Fibroblast of villous mesenchyme (primary cell): ENCODE measurements around the gene EPHA6. TPM values are rescaled to one million over a fixed set of nuclear protein-coding genes. Genes with fewer than 3 reads are reported as not detected.

ENCODE experiments used
- DNase-seq: peaks from one replicate; pipeline ENCODE4 v3.0.0-alpha.2; 2010; ENCODE audit warnings: low read depth
- H3K4me3 ChIP-seq: 2 replicates; pipeline ENCODE4 v1.5.1; 2011; ENCODE audit warnings: low read depth, mild to moderate bottlenecking, low read length
- total RNA-seq: library from RNA; depleted of rRNA; stranded (reverse); fragments of >200 nt; gene quantifications from 2 replicates; pipeline ENCODE4 v1.2.3, GENCODE V29; 2012
- TF ChIP-seq, protein P1 (sequence below): IDR thresholded peaks from 2 replicates; pipeline ENCODE4 v1.5.1; 2012; ENCODE audit warnings: low read depth, mild to moderate bottlenecking, low read length; ENCODE audit not compliant: insufficient read depth

The EPHA6 gene
- total RNA-seq, 1 donor, result 1.7 TPM

DNA sequence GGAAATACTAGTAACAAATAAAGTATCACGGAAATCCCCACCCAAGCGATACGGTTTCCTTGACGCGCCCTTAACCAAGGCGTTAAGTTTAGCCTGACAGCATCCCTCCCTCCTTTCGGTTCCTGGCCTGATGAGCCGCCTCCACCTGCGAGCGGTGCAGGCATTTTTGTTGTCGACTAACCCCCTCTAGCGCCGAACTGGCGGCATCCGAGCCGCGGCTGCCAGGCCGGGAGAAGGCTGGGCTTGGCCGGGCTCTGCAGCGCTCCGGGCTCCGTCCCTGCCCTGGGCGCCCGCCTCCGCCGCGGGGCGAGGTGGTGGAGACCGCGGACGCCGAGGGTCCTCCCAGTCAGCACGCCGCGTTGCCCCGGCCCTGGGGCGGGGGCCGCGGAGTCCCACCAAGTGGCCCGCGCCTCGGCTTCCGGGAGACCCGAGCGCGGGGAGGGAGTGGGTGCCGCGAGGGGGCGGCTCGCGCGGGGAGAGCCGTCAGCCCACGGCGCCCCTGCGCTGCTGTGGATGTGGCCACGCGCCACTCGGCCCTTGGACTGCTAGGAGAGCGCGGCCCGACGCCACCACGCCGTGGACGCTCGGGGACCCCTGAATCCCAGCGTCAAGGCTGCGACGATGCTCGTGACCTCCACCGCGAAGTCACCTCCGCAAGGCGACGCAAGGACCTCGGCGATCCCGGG is 1.1 kb upstream of the EPHA6 start:
- peak overlapping the region; percentile 57 for H3K4me3 ChIP-seq
- peak; percentile 59 for DNase-seq
- TF ChIP-seq, protein P1, sequence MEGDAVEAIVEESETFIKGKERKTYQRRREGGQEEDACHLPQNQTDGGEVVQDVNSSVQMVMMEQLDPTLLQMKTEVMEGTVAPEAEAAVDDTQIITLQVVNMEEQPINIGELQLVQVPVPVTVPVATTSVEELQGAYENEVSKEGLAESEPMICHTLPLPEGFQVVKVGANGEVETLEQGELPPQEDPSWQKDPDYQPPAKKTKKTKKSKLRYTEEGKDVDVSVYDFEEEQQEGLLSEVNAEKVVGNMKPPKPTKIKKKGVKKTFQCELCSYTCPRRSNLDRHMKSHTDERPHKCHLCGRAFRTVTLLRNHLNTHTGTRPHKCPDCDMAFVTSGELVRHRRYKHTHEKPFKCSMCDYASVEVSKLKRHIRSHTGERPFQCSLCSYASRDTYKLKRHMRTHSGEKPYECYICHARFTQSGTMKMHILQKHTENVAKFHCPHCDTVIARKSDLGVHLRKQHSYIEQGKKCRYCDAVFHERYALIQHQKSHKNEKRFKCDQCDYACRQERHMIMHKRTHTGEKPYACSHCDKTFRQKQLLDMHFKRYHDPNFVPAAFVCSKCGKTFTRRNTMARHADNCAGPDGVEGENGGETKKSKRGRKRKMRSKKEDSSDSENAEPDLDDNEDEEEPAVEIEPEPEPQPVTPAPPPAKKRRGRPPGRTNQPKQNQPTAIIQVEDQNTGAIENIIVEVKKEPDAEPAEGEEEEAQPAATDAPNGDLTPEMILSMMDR, result peak; percentile 67

DNA sequence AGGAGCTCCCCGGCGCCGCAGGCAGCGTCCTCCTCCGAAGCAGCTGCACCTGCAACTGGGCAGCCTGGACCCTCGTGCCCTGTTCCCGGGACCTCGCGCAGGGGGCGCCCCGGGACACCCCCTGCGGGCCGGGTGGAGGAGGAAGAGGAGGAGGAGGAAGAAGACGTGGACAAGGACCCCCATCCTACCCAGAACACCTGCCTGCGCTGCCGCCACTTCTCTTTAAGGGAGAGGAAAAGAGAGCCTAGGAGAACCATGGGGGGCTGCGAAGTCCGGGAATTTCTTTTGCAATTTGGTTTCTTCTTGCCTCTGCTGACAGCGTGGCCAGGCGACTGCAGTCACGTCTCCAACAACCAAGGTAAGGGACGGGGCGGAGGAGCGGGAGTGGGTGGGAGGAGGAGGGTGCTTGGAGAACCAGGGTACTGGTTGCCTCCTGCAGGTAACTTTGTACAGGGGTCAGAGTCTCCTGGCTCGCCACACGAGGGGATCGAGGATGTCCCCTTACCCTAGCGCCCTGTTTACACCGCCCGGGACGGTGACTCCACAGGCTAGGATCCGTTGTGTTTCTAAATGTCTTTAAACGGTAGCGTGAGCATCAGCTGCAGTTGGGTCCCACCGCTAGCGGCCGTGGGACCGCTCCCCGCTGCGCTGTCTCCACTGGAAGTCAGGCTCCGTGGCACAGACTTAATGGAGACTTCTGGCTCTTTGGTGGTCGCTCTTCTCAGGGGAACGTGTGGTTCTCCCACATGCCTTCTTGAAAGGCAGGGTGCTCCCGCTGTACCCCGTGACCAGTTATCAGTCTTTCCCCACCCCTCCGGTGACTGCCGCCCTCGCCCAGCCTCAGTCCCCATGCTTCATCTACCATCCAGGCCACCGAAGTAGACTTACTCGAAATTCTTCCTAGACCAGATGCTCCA is 515 bp downstream of the EPHA6 start:
- peak overlapping the region; percentile 57 for H3K4me3 ChIP-seq

DNA sequence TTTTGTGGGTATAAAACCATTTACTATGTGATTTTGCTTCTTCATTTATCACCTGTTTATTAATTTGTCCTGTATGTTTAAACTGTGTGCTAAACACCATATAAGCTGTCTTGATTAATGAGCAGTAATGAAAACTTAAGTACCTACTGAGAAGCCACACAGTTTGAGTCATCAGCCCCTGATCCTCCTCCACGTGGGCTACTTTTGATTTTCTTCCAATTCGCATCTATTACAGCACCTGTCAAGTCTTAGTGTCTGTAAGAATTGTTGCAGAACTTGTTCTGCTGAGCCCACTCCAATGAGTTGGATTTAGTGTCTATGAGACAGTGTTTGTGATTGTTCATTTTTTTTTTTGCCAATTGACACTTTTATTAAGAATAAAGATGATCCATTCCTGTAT is 16.8 kb downstream of the EPHA6 start:
- no peak overlapping the region for H3K4me3 ChIP-seq
- TF ChIP-seq, protein P1, result no peak
- no peak for DNase-seq

More for the DNA sequence above, 515 bp downstream of the EPHA6 start:
- TF ChIP-seq, protein P1, result no peak
- DNase-seq, result no peak

DNA sequence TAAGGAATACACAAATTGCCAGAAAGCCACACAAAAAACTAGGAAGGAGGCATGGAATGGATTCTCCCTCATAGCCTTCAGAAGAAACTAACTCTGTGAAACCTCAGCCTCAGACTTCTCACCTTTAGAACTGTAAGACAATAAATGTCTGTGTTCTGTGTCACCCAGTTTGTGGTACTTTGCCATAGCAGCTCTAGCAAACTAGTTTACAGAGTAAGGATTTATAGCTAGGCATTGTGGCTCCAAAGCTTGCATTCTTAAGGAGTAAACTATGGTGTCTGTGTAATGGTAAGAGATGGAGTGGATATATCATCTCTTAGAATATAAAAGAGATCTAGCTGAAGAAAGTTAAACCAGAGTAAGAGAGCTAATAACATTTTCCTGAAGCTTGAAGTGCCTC is 18.9 kb downstream of the EPHA6 start:
- no peak for DNase-seq
- TF ChIP-seq, protein P1, result no peak
- no peak overlapping the region for H3K4me3 ChIP-seq

DNA sequence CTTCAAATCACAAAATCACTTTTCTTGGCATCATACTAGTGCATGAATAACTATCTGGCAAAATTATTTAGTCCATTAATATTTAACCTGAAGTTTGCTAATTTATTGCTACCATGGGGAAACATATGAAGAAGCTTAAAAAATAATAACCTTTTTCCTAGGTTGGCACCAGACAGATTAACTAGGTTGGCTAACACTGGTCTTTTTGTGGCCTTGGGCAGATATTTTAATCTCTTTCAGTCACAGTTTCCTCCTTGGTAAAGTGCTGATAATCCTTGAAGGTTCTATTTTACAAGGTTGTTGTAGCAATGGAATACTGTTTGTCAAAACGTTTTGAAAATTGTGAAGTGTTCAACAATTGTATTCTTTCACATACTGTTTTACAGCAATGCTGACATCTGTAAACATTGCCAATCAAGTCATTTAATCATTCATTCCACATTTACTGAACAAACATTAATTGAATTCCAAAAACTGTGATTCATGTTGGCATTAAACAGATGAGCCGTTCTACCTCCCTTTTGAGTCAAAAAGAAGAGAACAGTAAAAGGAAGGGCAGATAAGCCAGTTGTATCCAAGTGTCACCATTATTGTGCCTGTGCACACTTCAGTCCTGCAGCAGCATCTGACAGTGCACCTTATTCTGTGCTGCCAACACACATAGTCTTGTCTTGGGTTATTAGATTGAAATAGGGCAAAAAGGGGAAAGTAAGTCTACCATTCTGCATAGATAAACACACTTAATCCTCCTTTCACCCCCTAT is 21.9 kb downstream of the EPHA6 start:
- TF ChIP-seq, protein P1, result no peak
- no peak for DNase-seq
- no peak overlapping the region for H3K4me3 ChIP-seq

DNA sequence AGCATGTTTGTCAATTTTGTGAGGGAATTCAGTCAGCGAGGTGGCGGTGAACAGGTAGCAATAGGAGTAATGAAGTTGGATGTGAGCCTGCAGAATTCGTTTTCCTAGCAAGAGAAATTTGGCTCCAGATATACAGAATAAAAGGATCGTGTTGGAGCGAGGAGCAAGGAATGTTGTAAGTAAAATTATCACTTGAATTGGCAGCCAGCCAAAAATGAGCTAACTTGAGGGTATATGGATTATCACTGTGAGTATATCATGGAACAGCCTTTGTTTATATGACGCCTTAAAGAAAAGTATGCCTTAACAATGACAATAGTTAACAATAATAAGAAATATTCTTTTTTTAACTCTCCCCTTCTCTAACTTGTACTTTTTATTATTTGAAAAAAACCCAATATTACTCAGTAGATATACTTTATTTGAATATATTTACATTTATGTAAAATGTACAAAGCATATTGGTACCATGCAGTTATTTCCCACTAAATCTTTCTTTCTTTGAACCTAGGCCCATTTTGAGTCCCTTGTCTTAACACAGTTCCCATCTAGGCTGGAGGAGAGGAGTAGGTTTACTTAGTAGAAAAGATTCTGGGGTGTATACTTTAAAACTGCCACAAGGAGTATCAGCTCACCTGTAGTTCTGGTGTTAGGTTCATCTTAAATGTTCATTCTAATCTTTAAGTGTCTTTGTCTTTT is 29.3 kb downstream of the EPHA6 start:
- H3K4me3 ChIP-seq, result no peak overlapping the region
- peak; percentile 1 for DNase-seq
- TF ChIP-seq, protein P1, result no peak
